ENCODE measurements around the gene PEAK3. TPM values are rescaled to one million over a fixed set of nuclear protein-coding genes. Genes with fewer than 3 reads are reported as not detected.

The PEAK3 gene
- total RNA-seq, 1 donor from 2014 or later = not detected

- DNase-seq (ENCODE audit: low spot score in 2 of 2, unreplicated experiment in 2 of 2) = no peak
- Mint-ChIP-seq H3K27me3 (ENCODE audit: low read depth) (peaks cover 17% of the 10 kb centered on the region), H3K36me3 (peaks cover 4% of the 10 kb centered on the region), H3K9me3 (no peaks in the 10 kb centered on the region), H3K4me1 (peaks cover 3% of the 10 kb centered on the region), H3K4me3 (no peak overlapping the region), H3K27ac (no peak overlapping the region)
- TF ChIP-seq CTCF (IDR thresholded peaks at IDR 0.05; ENCODE audit: unreplicated experiment) = no peak
Observed at GRCh38 chr19:2249880-2250765, 31.9 kb downstream of the PEAK3 start.

- H3K9me3 Mint-ChIP-seq = no peaks in the 10 kb centered on the region
- TF ChIP-seq CTCF (IDR thresholded peaks at IDR 0.05; ENCODE audit: unreplicated experiment) = no peak
- no peak for DNase-seq (ENCODE audit: low spot score in 2 of 2, unreplicated experiment in 2 of 2)
- peak within 1 kb of the TSS; percentile 59 for H3K27ac Mint-ChIP-seq
- H3K36me3 Mint-ChIP-seq = peaks cover 4% of the 10 kb centered on the region
- H3K4me3 Mint-ChIP-seq = no peak within 1 kb of the TSS
- peaks cover 3% of the 10 kb centered on the region for H3K4me1 Mint-ChIP-seq
- H3K27me3 Mint-ChIP-seq (ENCODE audit: low read depth) = peaks cover 17% of the 10 kb centered on the region
Observed at GRCh38 chr19:2249010-2249866, 32.7 kb downstream of the PEAK3 start, which contains the start of gene AMH. AMH (plus strand) TSS chr19:2249323; CDS start chr19:2249333, 10 bp downstream.

- Mint-ChIP-seq H3K27me3 (ENCODE audit: low read depth) (peaks cover 10% of the 10 kb centered on the region), H3K27ac (peak overlapping the region; percentile 59), H3K4me3 (no peak overlapping the region), H3K9me3 (no peaks in the 10 kb centered on the region), H3K4me1 (no peaks in the 10 kb centered on the region), H3K36me3 (peaks cover 4% of the 10 kb centered on the region)
- no peak for DNase-seq (ENCODE audit: low spot score in 2 of 2, unreplicated experiment in 2 of 2)
- TF ChIP-seq CTCF (IDR thresholded peaks at IDR 0.05; ENCODE audit: unreplicated experiment) = no peak
Observed at GRCh38 chr19:2248136-2249009, 33.6 kb downstream of the PEAK3 start.

- Mint-ChIP-seq H3K27ac (no peak overlapping the region), H3K36me3 (peaks cover 3% of the 10 kb centered on the region), H3K4me3 (no peak overlapping the region), H3K4me1 (no peaks in the 10 kb centered on the region), H3K9me3 (no peaks in the 10 kb centered on the region), H3K27me3 (ENCODE audit: low read depth) (peaks cover 2% of the 10 kb centered on the region)
- no peak for DNase-seq (ENCODE audit: low spot score in 2 of 2, unreplicated experiment in 2 of 2)
- no peak for TF ChIP-seq CTCF (IDR thresholded peaks at IDR 0.05; ENCODE audit: unreplicated experiment)
Observed at GRCh38 chr19:2247433-2248101, 34.4 kb downstream of the PEAK3 start.

Data from mesothelial cell of epicardium (in vitro differentiated cells).